ENCODE data around the gene ROCK2.

The ROCK2 gene

GRCh38 chr2:11305958-11306357, 38.5 kb downstream of the ROCK2 start:
- TF ChIP-seq CTCF (IDR thresholded peaks at IDR 0.05; ENCODE audit: low read depth, low read length) = no peak
- DNase-seq (ENCODE audit: low read depth in 2 of 2) = peak; percentile 83 to 92

GRCh38 chr2:11305338-11305737, 39.1 kb downstream of the ROCK2 start:
- H3K4me3 ChIP-seq (replicated peaks in 1 of 2; ENCODE audit: low read depth in 2 of 2, low read length in 2 of 2) = no peak overlapping the region
- no peak for TF ChIP-seq CTCF (IDR thresholded peaks at IDR 0.05; ENCODE audit: low read depth, low read length)
- peak in 1 of 2 donors; percentile 36 for DNase-seq (ENCODE audit: low read depth in 2 of 2)

More at GRCh38 chr2:11305958-11306357, 38.5 kb downstream of the ROCK2 start:
- no peak overlapping the region for H3K4me3 ChIP-seq (replicated peaks in 1 of 2; ENCODE audit: low read depth in 2 of 2, low read length in 2 of 2)

GRCh38 chr2:11304476-11304875, 40.0 kb downstream of the ROCK2 start:
- DNase-seq (ENCODE audit: low read depth in 2 of 2) = no peak
- H3K4me3 ChIP-seq (replicated peaks in 1 of 2; ENCODE audit: low read depth in 2 of 2, low read length in 2 of 2) = no peak overlapping the region
- no peak for TF ChIP-seq CTCF (IDR thresholded peaks at IDR 0.05; ENCODE audit: low read depth, low read length)

- H3K4me3 ChIP-seq (replicated peaks in 1 of 2; ENCODE audit: low read depth in 2 of 2, low read length in 2 of 2) = no peak overlapping the region
- no peak for TF ChIP-seq CTCF (IDR thresholded peaks at IDR 0.05; ENCODE audit: low read depth, low read length)
- no peak for DNase-seq (ENCODE audit: low read depth in 2 of 2)
Measured at GRCh38 chr2:11303290-11304013, 41.0 kb downstream of the ROCK2 start.

- H3K4me3 ChIP-seq (replicated peaks in 1 of 2; ENCODE audit: low read depth in 2 of 2, low read length in 2 of 2) = no peak overlapping the region
- no peak for TF ChIP-seq CTCF (IDR thresholded peaks at IDR 0.05; ENCODE audit: low read depth, low read length)
- no peak for DNase-seq (ENCODE audit: low read depth in 2 of 2)
Measured at GRCh38 chr2:11299439-11299838, 45.0 kb downstream of the ROCK2 start.

GRCh38 chr2:11298592-11298991, 45.8 kb downstream of the ROCK2 start:
- no peak overlapping the region for H3K4me3 ChIP-seq (replicated peaks in 1 of 2; ENCODE audit: low read depth in 2 of 2, low read length in 2 of 2)
- no peak for TF ChIP-seq CTCF (IDR thresholded peaks at IDR 0.05; ENCODE audit: low read depth, low read length)
- DNase-seq (ENCODE audit: low read depth in 2 of 2) = no peak

- no peak overlapping the region for H3K4me3 ChIP-seq (replicated peaks in 1 of 2; ENCODE audit: low read depth in 2 of 2, low read length in 2 of 2)
- TF ChIP-seq CTCF (IDR thresholded peaks at IDR 0.05; ENCODE audit: low read depth, low read length) = no peak
- no peak for DNase-seq (ENCODE audit: low read depth in 2 of 2)
Measured at GRCh38 chr2:11296401-11296800, 48.0 kb downstream of the ROCK2 start.
